B cell (primary cell): Measurements from ENCODE around the gene CLVS2.

ENCODE experiments used
- CTCF ChIP-seq: fragments of 200-600 bp; IDR thresholded peaks from one replicate; pipeline ENCODE4 v1.8.0; 2022; ENCODE audit warnings: antibody characterized with exemption, mild to moderate bottlenecking
- EZH2 ChIP-seq: IDR thresholded peaks from 2 replicates; pipeline ENCODE4 v1.6.1; 2012; ENCODE audit warnings: borderline replicate concordance, low read depth, mild to moderate bottlenecking, moderate library complexity, low read length; ENCODE audit not compliant: insufficient read depth, poor library complexity, severe bottlenecking

- no peak for TF ChIP-seq CTCF
- no peak for TF ChIP-seq EZH2
Measured at GRCh38 chr6:123091896-123092271, 95.8 kb downstream of the CLVS2 start.
